GM21390 (cell line): ENCODE measurements around the gene CRIP3.

ENCODE experiments used
- ATAC-seq: cut with Tn5 transposase; IDR thresholded peaks from one replicate; pipeline ENCODE4 v1.9.1; 2021; ENCODE audit not compliant: unreplicated experiment

The CRIP3 gene

GRCh38 chr6:43274916-43275597 is 33.6 kb downstream of the CRIP3 start:
- ATAC-seq = no peak

DNA sequence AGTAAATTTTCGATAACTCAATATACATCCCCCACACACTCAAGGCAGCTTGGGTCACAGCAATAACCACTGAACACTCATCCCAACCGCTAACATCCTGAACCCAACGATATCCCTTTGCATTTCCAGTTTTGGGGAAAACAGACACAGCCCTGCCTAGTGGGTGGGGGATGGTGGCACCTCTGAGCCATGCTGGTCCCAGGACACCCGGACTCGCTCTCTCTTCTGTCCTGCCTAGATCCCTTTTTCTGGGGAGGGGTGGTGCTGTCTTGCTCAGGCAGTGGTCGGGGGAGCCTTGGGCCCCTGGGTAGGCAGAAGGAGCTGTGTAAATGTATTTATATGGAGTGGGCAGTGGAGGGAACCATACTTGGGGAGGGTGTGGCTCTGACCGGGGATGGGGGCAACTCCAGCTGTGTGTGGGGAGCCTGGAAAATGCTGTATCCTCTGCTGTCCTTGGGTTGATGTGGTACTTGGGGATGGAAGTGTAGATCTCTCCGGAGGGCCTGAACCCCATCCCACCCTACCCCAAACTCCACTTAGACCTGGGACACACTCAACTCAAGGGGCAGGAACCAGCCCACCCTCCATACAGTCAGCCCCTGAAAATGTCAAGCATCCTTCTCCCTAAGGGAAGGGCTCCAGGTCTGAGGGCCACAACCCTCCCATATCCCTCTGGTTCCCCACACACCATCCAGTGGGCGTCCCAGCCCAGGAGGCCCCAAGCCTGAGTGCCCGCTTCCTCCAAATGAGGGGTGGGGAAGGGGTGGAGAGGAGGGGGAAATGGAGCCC is 34.3 kb downstream of the CRIP3 start:
- ATAC-seq = no peak

GRCh38 chr6:43273707-43274106 is 34.9 kb downstream of the CRIP3 start:
- ATAC-seq = no peak

GRCh38 chr6:43271944-43272343 is 36.7 kb downstream of the CRIP3 start:
- no peak for ATAC-seq

- ATAC-seq = no peak
These were observed 37.4 kb downstream of the CRIP3 start for GRCh38 chr6:43271103-43271815.

GRCh38 chr6:43269273-43270007 is 39.2 kb downstream of the CRIP3 start:
- no peak for ATAC-seq

DNA sequence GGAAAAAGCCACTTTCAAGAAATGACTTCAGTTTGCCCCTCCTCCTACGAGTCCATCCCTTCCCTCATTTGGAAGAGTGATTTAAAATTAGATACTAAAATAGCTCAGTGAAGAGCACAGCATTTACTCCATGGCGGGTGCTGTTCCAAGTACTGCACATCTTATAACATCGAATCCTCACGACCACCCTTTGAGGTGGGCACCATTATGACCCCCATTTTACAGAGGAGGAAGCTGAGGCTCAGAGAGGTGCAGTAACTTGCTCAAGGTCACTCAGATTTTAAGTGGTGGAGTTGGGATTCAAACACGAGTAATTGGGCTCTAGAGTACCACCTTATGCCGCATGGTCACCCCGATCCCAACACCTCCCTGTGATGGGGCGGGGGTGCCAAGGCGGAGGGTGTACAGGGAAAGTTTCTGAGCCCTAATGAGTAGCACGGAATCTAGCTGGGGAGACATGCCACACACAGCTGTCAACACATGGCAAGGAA is 39.8 kb downstream of the CRIP3 start:
- ATAC-seq = no peak

GRCh38 chr6:43268355-43268700 is 40.3 kb downstream of the CRIP3 start:
- no peak for ATAC-seq

- ATAC-seq = no peak
These were observed 40.8 kb downstream of the CRIP3 start for GRCh38 chr6:43267619-43268354.

GRCh38 chr6:43265564-43265963 is 43.1 kb downstream of the CRIP3 start:
- ATAC-seq = no peak

GRCh38 chr6:43264599-43265145 is 44.0 kb downstream of the CRIP3 start:
- no peak for ATAC-seq

DNA sequence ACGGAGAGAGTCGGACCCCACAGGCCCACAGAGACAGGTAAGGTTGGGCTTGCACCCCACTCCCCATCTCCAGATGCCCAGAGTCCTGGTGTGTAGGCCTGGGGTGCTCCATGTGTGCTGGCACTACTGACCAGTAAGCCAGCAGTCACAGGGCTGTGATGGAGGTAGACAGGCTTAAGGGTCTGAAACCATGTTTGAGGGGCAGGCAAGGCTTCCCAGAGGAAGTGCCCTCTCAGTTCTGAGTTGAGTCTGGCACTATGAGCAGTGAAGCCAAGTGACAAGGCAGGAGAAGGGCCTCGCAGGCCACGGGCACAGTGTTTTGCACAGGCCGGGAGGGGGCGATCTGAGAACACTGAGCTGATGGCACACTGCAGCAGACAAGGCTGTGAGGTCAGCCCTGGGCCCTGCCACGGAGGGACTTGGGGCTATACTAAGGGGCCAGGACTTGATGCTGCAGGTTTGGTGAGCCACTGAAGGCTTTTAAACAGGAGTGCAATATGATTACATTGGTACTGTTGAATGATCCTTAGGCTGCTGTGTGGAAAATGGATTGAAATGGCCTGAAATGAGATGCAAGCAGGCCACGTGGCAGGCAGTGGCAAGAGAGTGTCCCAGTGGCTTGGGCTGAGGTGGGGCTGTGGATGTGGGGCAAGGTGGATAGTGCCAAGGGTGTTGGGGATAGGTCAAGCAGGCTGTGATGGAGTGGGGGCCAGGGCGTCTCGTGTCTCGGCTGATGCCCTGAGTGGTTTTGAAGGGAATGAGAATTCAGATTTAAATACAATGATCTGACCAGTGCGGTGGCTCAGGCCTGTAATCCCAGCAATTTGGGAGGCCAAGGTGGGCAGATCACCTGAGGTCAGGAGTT is 45.1 kb downstream of the CRIP3 start:
- peak; percentile 73 for ATAC-seq

- no peak for ATAC-seq
These were observed 45.8 kb downstream of the CRIP3 start for GRCh38 chr6:43262780-43263313.

DNA sequence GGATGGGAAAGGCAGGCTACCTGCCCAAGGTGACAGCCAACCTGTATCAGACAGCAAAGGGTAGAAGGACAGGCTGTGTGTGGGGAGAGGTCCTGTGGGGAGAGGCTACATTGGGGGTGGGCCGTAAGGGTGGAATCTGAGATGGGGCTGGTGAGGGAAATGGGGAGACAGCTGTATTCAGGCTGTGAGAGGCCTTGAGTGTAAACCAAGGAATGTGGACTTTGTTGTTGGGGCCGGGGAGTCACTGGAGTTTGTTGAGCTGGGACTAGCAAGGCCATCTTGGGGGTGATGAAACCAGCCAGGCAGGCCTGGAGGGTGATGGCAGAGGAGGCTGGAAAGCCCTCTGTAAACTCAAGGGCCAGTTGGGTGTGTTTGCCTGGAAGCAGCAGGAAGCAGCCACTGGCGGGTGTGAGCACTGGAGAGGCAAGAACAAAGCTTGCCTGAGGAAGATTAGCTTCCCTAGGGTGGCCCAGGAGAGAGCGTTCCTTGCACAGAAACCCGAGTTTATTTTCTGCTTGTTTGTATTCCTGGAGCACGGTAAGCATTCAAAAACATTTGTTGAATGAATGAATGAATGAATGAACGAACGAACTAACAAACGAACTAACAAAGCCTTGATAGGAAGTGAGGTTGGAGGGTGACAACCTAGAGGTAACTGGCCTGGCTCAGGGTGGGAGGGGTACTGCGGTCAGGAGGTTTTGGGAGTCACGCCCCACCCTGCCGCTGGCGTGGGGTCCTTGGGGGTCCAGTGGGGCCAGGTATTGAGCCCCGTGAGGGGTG is 46.4 kb downstream of the CRIP3 start:
- no peak for ATAC-seq

- no peak for ATAC-seq
These were observed 47.4 kb downstream of the CRIP3 start for GRCh38 chr6:43261198-43261597.

- no peak for ATAC-seq
These were observed 47.8 kb downstream of the CRIP3 start for GRCh38 chr6:43260791-43261190.

- ATAC-seq = no peak
These were observed 49.6 kb downstream of the CRIP3 start for GRCh38 chr6:43258807-43259686.
